ENCODE data around the gene FARSB. TPM values are rescaled to one million over a fixed set of nuclear protein-coding genes. Genes with fewer than 3 reads are reported as not detected.

Gene FARSB
- polyA plus RNA-seq, 3 donors, result 5.8 to 10.9 (median 8.4) TPM

- intact Hi-C loops (cut with micrococcal nuclease), result no loop called here
Observed at GRCh38 chr2:222606306-222606705, 49.6 kb downstream of the FARSB start.

GRCh38 chr2:222604749-222605515 lies 51.0 kb downstream of the FARSB start:
- Histone ChIP-seq H3K4me3 (replicated peaks in 1 of 3; ENCODE audit: low read depth in 2 of 3, low read length in 3 of 3) (no peak overlapping the region), H4K20me1 (ENCODE audit: insufficient read depth, low read length) (no peaks in the 10 kb centered on the region), H3K36me3 (replicated peaks in 1 of 2; ENCODE audit: control insufficient read depth in 1 of 2, insufficient read depth in 2 of 2, low read length in 2 of 2) (peaks cover 14 to 55% of the 10 kb centered on the region in 2 donors), H3K27me3 (ENCODE audit: control insufficient read depth in 2 of 2, insufficient read depth in 2 of 2, low read length in 2 of 2) (no peaks in the 10 kb centered on the region), H3K27ac (ENCODE audit: low read depth in 1 of 2, low read length in 2 of 2) (no peak overlapping the region), H3K9ac (ENCODE audit: insufficient read depth, low read length, poor library complexity, severe bottlenecking) (no peak overlapping the region), H3K4me1 (ENCODE audit: control insufficient read depth in 1 of 2, insufficient read depth in 2 of 2, low read length in 2 of 2) (no peaks in the 10 kb centered on the region), H3K79me2 (ENCODE audit: insufficient read depth, low read length) (peaks cover 3% of the 10 kb centered on the region), H3K9me3 (replicated peaks in 1 of 2; ENCODE audit: control insufficient read depth in 1 of 2, insufficient read depth in 1 of 2, low read length in 2 of 2) (no peaks in the 10 kb centered on the region), H3K4me2 (replicated peaks; ENCODE audit: extremely low read depth, low read length, poor library complexity, severe bottlenecking) (no peak overlapping the region), H2AFZ (ENCODE audit: insufficient read depth, low read depth, low read length, poor library complexity, severe bottlenecking) (no peak overlapping the region)
- WGBS (ENCODE audit: insufficient coverage), result no CpG with 5 or more reads among the region's 5 CpGs
- no peaks in the 10 kb centered on the region for H3K27me3 Mint-ChIP-seq (ENCODE audit: low read depth in 3 of 3)
- DNase-seq, result no peak
- H3K27ac Mint-ChIP-seq, result no peak overlapping the region
- intact Hi-C loops (cut with micrococcal nuclease), result no loop called here
- H3K36me3 Mint-ChIP-seq, result peaks cover 36 to 39% of the 10 kb centered on the region in 2 donors
- H3K4me1 Mint-ChIP-seq, result peaks cover 7% of the 10 kb centered on the region
- H3K4me3 Mint-ChIP-seq, result no peak overlapping the region
- no peak for TF ChIP-seq CTCF (IDR thresholded peaks at IDR 0.05)
- no peaks in the 10 kb centered on the region for H3K9me3 Mint-ChIP-seq

More at GRCh38 chr2:222606306-222606705, 49.6 kb downstream of the FARSB start:
- no peak overlapping the region for H3K4me3 ChIP-seq (replicated peaks in 1 of 3; ENCODE audit: low read depth in 2 of 3, low read length in 3 of 3)
- Mint-ChIP-seq H3K27ac (no peak overlapping the region), H3K27me3 (ENCODE audit: low read depth in 3 of 3) (no peaks in the 10 kb centered on the region), H3K4me3 (no peak overlapping the region), H3K9me3 (no peaks in the 10 kb centered on the region), H3K36me3 (peaks cover 34 to 38% of the 10 kb centered on the region in 2 donors), H3K4me1 (peaks cover 7% of the 10 kb centered on the region)
- H4K20me1 ChIP-seq (ENCODE audit: insufficient read depth, low read length), result no peaks in the 10 kb centered on the region
- no peak for TF ChIP-seq CTCF (IDR thresholded peaks at IDR 0.05)
- no peak for DNase-seq
- H3K27me3 ChIP-seq (ENCODE audit: control insufficient read depth in 2 of 2, insufficient read depth in 2 of 2, low read length in 2 of 2), result no peaks in the 10 kb centered on the region
- no peaks in the 10 kb centered on the region for H3K9me3 ChIP-seq (replicated peaks in 1 of 2; ENCODE audit: control insufficient read depth in 1 of 2, insufficient read depth in 1 of 2, low read length in 2 of 2)
- H3K4me2 ChIP-seq (replicated peaks; ENCODE audit: extremely low read depth, low read length, poor library complexity, severe bottlenecking), result no peak overlapping the region
- H2AFZ ChIP-seq (ENCODE audit: insufficient read depth, low read depth, low read length, poor library complexity, severe bottlenecking), result no peak overlapping the region
- no peak overlapping the region for H3K9ac ChIP-seq (ENCODE audit: insufficient read depth, low read length, poor library complexity, severe bottlenecking)
- no peaks in the 10 kb centered on the region for H3K4me1 ChIP-seq (ENCODE audit: control insufficient read depth in 1 of 2, insufficient read depth in 2 of 2, low read length in 2 of 2)
- no CpG with 5 or more reads among the region's 3 CpGs for WGBS (ENCODE audit: insufficient coverage)
- H3K79me2 ChIP-seq (ENCODE audit: insufficient read depth, low read length), result peaks cover 3% of the 10 kb centered on the region
- peaks cover 18 to 53% of the 10 kb centered on the region in 2 donors for H3K36me3 ChIP-seq (replicated peaks in 1 of 2; ENCODE audit: control insufficient read depth in 1 of 2, insufficient read depth in 2 of 2, low read length in 2 of 2)
- H3K27ac ChIP-seq (ENCODE audit: low read depth in 1 of 2, low read length in 2 of 2), result no peak overlapping the region

All from CD14-positive monocyte (primary cell).